ENCODE data around the gene LDB2. TPM values are rescaled to one million over a fixed set of nuclear protein-coding genes. Genes with fewer than 3 reads are reported as not detected.

Gene LDB2
- total and polyA plus RNA-seq, 2 experiments from 2014 or later, result 48.6 to 80.1 TPM

DNA sequence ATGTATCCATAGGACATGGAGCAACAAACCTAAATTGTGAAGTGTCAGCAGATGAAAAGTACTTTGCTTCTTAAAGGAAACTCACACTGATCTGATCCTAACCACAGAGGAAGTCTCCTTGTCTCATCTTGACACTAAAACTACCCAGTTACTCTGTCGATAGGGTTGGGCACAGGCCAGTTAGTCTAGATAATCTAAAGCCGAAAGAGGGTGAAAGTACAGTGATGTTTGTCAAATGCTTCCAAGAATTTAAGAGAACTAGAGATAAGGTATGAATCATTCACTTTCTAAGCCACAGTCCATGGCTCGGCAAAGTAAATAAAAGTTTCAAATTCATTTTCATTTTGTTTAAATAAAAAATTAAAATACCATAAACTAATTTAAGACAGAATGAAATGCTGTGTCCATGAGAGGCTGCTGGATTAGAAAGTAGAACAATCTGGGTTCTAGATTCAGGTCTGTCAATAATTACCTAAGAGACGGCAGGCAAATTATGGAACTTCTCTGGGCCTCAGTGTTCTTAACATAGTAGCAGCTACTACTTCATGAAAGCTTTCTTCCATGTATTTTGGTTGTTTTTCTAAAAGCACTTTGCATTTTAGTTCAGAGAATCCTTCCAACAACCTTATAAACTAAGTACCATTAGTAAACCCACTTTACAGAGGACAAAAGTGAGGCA is 176.7 kb downstream of the LDB2 start (continued):
- TF ChIP-seq ZNF462 (CRISPR knock-in tag; IDR thresholded peaks at IDR 0.05) (no peak), STAT1 (IDR thresholded peaks at IDR 0.05; ENCODE audit: unreplicated experiment) (no peak), CTCF (conservative IDR thresholded peaks at IDR 0.05; ENCODE audit: low read depth in 2 of 2) (no peak), REST (IDR thresholded peaks at IDR 0.05; ENCODE audit: unreplicated experiment) (no peak), ZNF114 (CRISPR knock-in tag; IDR thresholded peaks at IDR 0.05) (no peak), JUNB (IDR thresholded peaks at IDR 0.05; ENCODE audit: unreplicated experiment) (no peak), EZH2phosphoT487 (IDR thresholded peaks at IDR 0.05; ENCODE audit: unreplicated experiment) (no peak)
